ENCODE measurements around the gene RTN1. TPM values are rescaled to one million over a fixed set of nuclear protein-coding genes. Genes with fewer than 3 reads are reported as not detected.

Gene RTN1
- total and polyA plus RNA-seq, 2 donors (not counting 1 experiment from before 2014, with no cell fraction given), result 0.34 TPM; not detected in 1

- ChIA-PET POLR2A (no interaction called here), CTCF (no interaction called here)
- intact Hi-C loops (cut with micrococcal nuclease), result no loop called here
- ATAC-seq (ENCODE audit: low read depth) (no peak), DNase-seq (no peak)
- Histone ChIP-seq H3K4me3 (ENCODE audit: control extremely low read depth in 1 of 5, extremely low read depth in 1 of 5, insufficient read depth in 1 of 5, low read depth in 2 of 5, low read length in 4 of 5) (no peak overlapping the region), H3K79me2 (ENCODE audit: control insufficient read depth, insufficient read depth, low read length) (no peaks in the 10 kb centered on the region), H3K27ac (ENCODE audit: low read length in 2 of 2) (no peak overlapping the region), H3K9ac (ENCODE audit: low read length) (no peak overlapping the region), H4K20me1 (ENCODE audit: control insufficient read depth, insufficient read depth, low read length, poor library complexity, severe bottlenecking) (no peaks in the 10 kb centered on the region), H3K36me3 (replicated peaks in 1 of 2; ENCODE audit: control extremely low read depth in 1 of 2, control insufficient read depth in 1 of 2, extremely low read depth in 1 of 2, insufficient read depth in 2 of 2, low read length in 1 of 2) (no peaks in the 10 kb centered on the region), H3K27me3 (replicated peaks in 1 of 4; ENCODE audit: control extremely low read depth in 1 of 4, control insufficient read depth in 3 of 4, insufficient read depth in 4 of 4, low read length in 3 of 4) (no peaks in the 10 kb centered on the region), H3K9me3 (ENCODE audit: control extremely low read depth in 1 of 3, control insufficient read depth in 2 of 3, insufficient read depth in 1 of 3, low read length in 2 of 3) (peaks cover 0 to 13% (median 0%) of the 10 kb centered on the region in 3 donors), H3K4me2 (replicated peaks; ENCODE audit: low read depth, low read length, poor library complexity, severe bottlenecking) (no peak overlapping the region), H2AFZ (ENCODE audit: insufficient read depth, low read depth, low read length, poor library complexity, severe bottlenecking) (no peak overlapping the region), H3K4me1 (ENCODE audit: control insufficient read depth in 2 of 2, insufficient read depth in 2 of 2, low read length in 2 of 2) (no peaks in the 10 kb centered on the region)
- no peaks in the 10 kb centered on the region for H3K9me3 Mint-ChIP-seq (ENCODE audit: insufficient read depth)
- H3K27me3 Mint-ChIP-seq, result no peaks in the 10 kb centered on the region
- no CpG with 5 or more reads among the region's 1 CpG for WGBS (ENCODE audit: insufficient coverage)
- TF ChIP-seq CTCF (IDR thresholded peaks at IDR 0.05), result no peak
- H3K4me1 Mint-ChIP-seq, result no peaks in the 10 kb centered on the region
- no peak overlapping the region for H3K4me3 Mint-ChIP-seq
- H3K27ac Mint-ChIP-seq, result no peak overlapping the region
Observed at GRCh38 chr14:59814988-59815387, 55.6 kb downstream of the RTN1 start.

GRCh38 chr14:59811815-59812214 is 58.8 kb downstream of the RTN1 start:
- ATAC-seq (ENCODE audit: low read depth) (no peak), DNase-seq (no peak)
- Histone ChIP-seq H3K4me3 (ENCODE audit: control extremely low read depth in 1 of 5, extremely low read depth in 1 of 5, insufficient read depth in 1 of 5, low read depth in 2 of 5, low read length in 4 of 5) (no peak overlapping the region), H3K36me3 (replicated peaks in 1 of 2; ENCODE audit: control extremely low read depth in 1 of 2, control insufficient read depth in 1 of 2, extremely low read depth in 1 of 2, insufficient read depth in 2 of 2, low read length in 1 of 2) (no peaks in the 10 kb centered on the region), H4K20me1 (ENCODE audit: control insufficient read depth, insufficient read depth, low read length, poor library complexity, severe bottlenecking) (no peaks in the 10 kb centered on the region), H3K27ac (ENCODE audit: low read length in 2 of 2) (no peak overlapping the region), H3K79me2 (ENCODE audit: control insufficient read depth, insufficient read depth, low read length) (no peaks in the 10 kb centered on the region), H3K9ac (ENCODE audit: low read length) (no peak overlapping the region), H2AFZ (ENCODE audit: insufficient read depth, low read depth, low read length, poor library complexity, severe bottlenecking) (no peak overlapping the region), H3K9me3 (ENCODE audit: control extremely low read depth in 1 of 3, control insufficient read depth in 2 of 3, insufficient read depth in 1 of 3, low read length in 2 of 3) (no peaks in the 10 kb centered on the region), H3K4me1 (ENCODE audit: control insufficient read depth in 2 of 2, insufficient read depth in 2 of 2, low read length in 2 of 2) (no peaks in the 10 kb centered on the region), H3K27me3 (replicated peaks in 1 of 4; ENCODE audit: control extremely low read depth in 1 of 4, control insufficient read depth in 3 of 4, insufficient read depth in 4 of 4, low read length in 3 of 4) (no peaks in the 10 kb centered on the region), H3K4me2 (replicated peaks; ENCODE audit: low read depth, low read length, poor library complexity, severe bottlenecking) (no peak overlapping the region)
- Mint-ChIP-seq H3K4me1 (no peaks in the 10 kb centered on the region), H3K27ac (no peak overlapping the region), H3K4me3 (no peak overlapping the region), H3K9me3 (ENCODE audit: insufficient read depth) (no peaks in the 10 kb centered on the region), H3K27me3 (no peaks in the 10 kb centered on the region)
- ChIA-PET POLR2A (no interaction called here), CTCF (no interaction called here)
- intact Hi-C loops (cut with micrococcal nuclease), result no loop called here
- TF ChIP-seq EZH2 (IDR thresholded peaks at IDR 0.05; ENCODE audit: borderline replicate concordance, insufficient read depth, low read depth, low read length, poor library complexity, severe bottlenecking), result no peak
- no peak for TF ChIP-seq CTCF (IDR thresholded peaks at IDR 0.05)
- no CpG with 5 or more reads among the region's 3 CpGs for WGBS (ENCODE audit: insufficient coverage)
